HepG2 (cell line): ENCODE results near the gene TMX2. TPM values are rescaled to one million over a fixed set of nuclear protein-coding genes. Genes with fewer than 3 reads are reported as not detected.

ENCODE experiments used
- ATAC-seq: fragments of 200-7000 bp; cut with Tn5 transposase; 3 replicates; pipeline ENCODE4 v1.9.1; 2020; ENCODE audit warnings: mild to moderate bottlenecking, moderate library complexity
- BruUV-seq: library from RNA; stranded (reverse); fragments of 400-500 nt; replicated peaks from 2 replicates; lab custom pipeline; 2021; lab: Mats Ljungman, UMichigan
- CTCF ChIA-PET: fragments of 300-600 bp; formaldehyde crosslinking; extraction: SDS; loops from one replicate; lab custom pipeline; 2021; ENCODE audit warnings: low total read pairs, inconsistent platforms, low intra/inter-chr PET ratio; lab: Yijun Ruan, JAX
- POLR2A ChIA-PET: fragments of 350-600 bp; sonication (Branson Sonifier 250); formaldehyde crosslinking; loops from one replicate; lab custom pipeline; 2020; ENCODE audit warnings: antibody characterized with exemption, inconsistent platforms; lab: Yijun Ruan, JAX
- DNase-seq: peaks from one replicate; pipeline ENCODE4 v3.0.0-alpha.2; 2015; ENCODE audit warnings: low spot score
- FAIRE-seq: peaks from 3 replicates; lab custom pipeline; 2011; peaks lifted over from hg19 to GRCh38; lab: Jason Lieb, UNC
- H2AFZ ChIP-seq: one replicate; pipeline ENCODE4 v1.6.1; 2011; ENCODE audit warnings: low read length, inconsistent platforms
- H3K27ac ChIP-seq: fragments of 300-600 bp; 3 replicates; pipeline ENCODE4 v1.8.0; 2011; ENCODE audit warnings: mixed run types, mild to moderate bottlenecking, mixed read lengths, low read length, inconsistent platforms; ENCODE audit not compliant: insufficient read depth; ENCODE audit errors: extremely low read length
- H3K27me3 ChIP-seq, 2 experiments: fragments of 200-600 bp in 1 of 2; 2 replicates in 1 of 2; 3 replicates in 1 of 2; pipeline versions ENCODE4 v1.6.0 to v1.8.0; 2011; ENCODE audit warnings: low read length in 2 of 2, mild to moderate bottlenecking in 2 of 2, moderate library complexity in 2 of 2, inconsistent platforms in 1 of 2; ENCODE audit not compliant: insufficient read depth in 2 of 2, control insufficient read depth in 1 of 2
- H3K36me3 ChIP-seq, 2 experiments: fragments of 200-600 bp in 1 of 2; replicated peaks in 1 of 2; 2 replicates in 1 of 2; 3 replicates in 1 of 2; pipeline versions ENCODE4 v1.5.1 to v1.8.0; 2011; ENCODE audit warnings: low read length in 2 of 2, inconsistent platforms in 1 of 2; ENCODE audit not compliant: insufficient read depth in 2 of 2, control insufficient read depth in 1 of 2
- H3K4me1 ChIP-seq: 2 replicates; pipeline ENCODE4 v1.5.1; 2012; ENCODE audit warnings: low read length, inconsistent platforms; ENCODE audit not compliant: insufficient read depth
- H3K4me2 ChIP-seq: 2 replicates; pipeline ENCODE4 v1.6.0; 2011; ENCODE audit warnings: low read depth, low read length, inconsistent platforms
- H3K4me3 ChIP-seq, 3 experiments: fragments of 200-600 bp in 1 of 3; sonication (generic), shearing (Covaris generic) in 1 of 3; replicated peaks in 1 of 3; 2 replicates each; pipeline ENCODE4 v1.5.1; 2011 to 2016; ENCODE audit warnings: low read length in 3 of 3, inconsistent platforms in 2 of 3, low read depth in 2 of 3, mild to moderate bottlenecking in 2 of 3, control low read depth in 1 of 3, mixed read lengths in 1 of 3; ENCODE audit not compliant: insufficient read depth in 1 of 3
- H3K79me2 ChIP-seq: one replicate; pipeline ENCODE4 v1.6.1; 2011; ENCODE audit warnings: low read length, inconsistent platforms; ENCODE audit not compliant: insufficient read depth
- H3K9ac ChIP-seq: 2 replicates; pipeline ENCODE4 v1.6.0; 2011; ENCODE audit warnings: mild to moderate bottlenecking, low read depth, low read length, inconsistent platforms; ENCODE audit not compliant: insufficient read depth
- H3K9me3 ChIP-seq: 2 replicates; pipeline ENCODE4 v1.5.1; 2012; ENCODE audit warnings: mild to moderate bottlenecking, low read length
- H4K20me1 ChIP-seq: 2 replicates; pipeline ENCODE4 v1.6.0; 2011; ENCODE audit warnings: inconsistent platforms, mild to moderate bottlenecking, low read length, moderate library complexity; ENCODE audit not compliant: insufficient read depth
- AHR ChIP-seq: IDR thresholded peaks from 2 replicates; pipeline ENCODE4 v1.6.1; 2018; ENCODE audit warnings: missing genetic modification reagents, missing compliant biosample characterization
- CEBPB ChIP-seq: IDR thresholded peaks from 2 replicates; pipeline ENCODE4 v1.6.1; 2011; ENCODE audit warnings: low read depth, low read length, improper control_type of control experiment, borderline replicate concordance
- DRAP1 ChIP-seq: IDR thresholded peaks from 2 replicates; pipeline ENCODE4 v1.6.1; 2016; ENCODE audit warnings: missing genetic modification reagents, missing compliant biosample characterization
- ERF ChIP-seq: IDR thresholded peaks from 2 replicates; pipeline ENCODE4 v1.6.1; 2018; ENCODE audit warnings: missing biosample characterization, missing genetic modification reagents
- HNRNPLL ChIP-seq: fragments of 200-400 bp; formaldehyde crosslinking; IDR thresholded peaks from 2 replicates; pipeline ENCODE4 v1.6.1; 2017; ENCODE audit warnings: mild to moderate bottlenecking, low read depth, low read length; ENCODE audit not compliant: poor library complexity, severe bottlenecking
- IKZF5 ChIP-seq: IDR thresholded peaks from 2 replicates; pipeline ENCODE4 v1.6.1; 2018; ENCODE audit warnings: missing genetic modification reagents, mild to moderate bottlenecking, missing compliant biosample characterization
- KLF11 ChIP-seq: IDR thresholded peaks from 2 replicates; pipeline ENCODE4 v1.6.1; 2016; ENCODE audit warnings: missing compliant biosample characterization
- SOX6 ChIP-seq, 2 experiments: fragments of 450-650 bp in 1 of 2; sonication (generic) in 1 of 2; formaldehyde crosslinking in 1 of 2; IDR thresholded peaks; 2 replicates each; pipeline versions ENCODE4 v1.4.0 to v1.6.1; 2017 to 2020; ENCODE audit warnings: antibody characterized with exemption in 1 of 2, mild to moderate bottlenecking in 1 of 2, missing genetic modification reagents in 1 of 2
- ZNF441 ChIP-seq: sonication (generic); formaldehyde crosslinking; IDR thresholded peaks from 2 replicates; pipeline ENCODE4 v1.7.0; 2021; ENCODE audit warnings: missing genetic modification reagents, borderline replicate concordance
- ZNF512B ChIP-seq: sonication (generic); formaldehyde crosslinking; IDR thresholded peaks from 2 replicates; pipeline ENCODE4 v1.5.1; 2020; ENCODE audit warnings: missing genetic modification reagents, mild to moderate bottlenecking, borderline replicate concordance
- WGBS: methylation state at CpG from one replicate; pipeline ENCODE4 v1.1.6; 2017; ENCODE audit warnings: low lambda C conversion rate; 5-methylcytosine and 5-hydroxymethylcytosine counted together
- in situ Hi-C: cut with HindIII; loops from 2 replicates; pipeline ENCODE4 v1.10.0; 2017; ENCODE audit warnings: low pct_unique_long_range_greater_than_20kb; ENCODE audit not compliant: extremely low pct_ligation_motif_present
- intact Hi-C: fragments of 100-400 bp; cut with micrococcal nuclease; formaldehyde crosslinking; loops from one replicate; pipeline ENCODE4 v1.10.0; 2022; ENCODE audit not compliant: unreplicated experiment
- polyA plus RNA-seq, 8 experiments: library from polyadenylated mRNA; depleted of rRNA in 3 of 8; stranded (reverse) in 7 of 8; unstranded in 1 of 8; fragments of >200 nt; fragmentation: Illumina TruSeq in 4 of 8; extraction: Trizol in 4 of 8; gene quantifications; 2 replicates each; pipeline versions ENCODE4 v1.2.1 to v1.2.3, GENCODE V29; 2011 to 2016; ENCODE audit warnings: low read depth in 4 of 8, missing spikeins in 1 of 8, mixed read lengths in 1 of 8; ENCODE audit not compliant: insufficient read depth in 1 of 8
- total RNA-seq, 5 experiments: library from RNA; depleted of rRNA; stranded (reverse); fragments of >200 nt; fragmentation: Illumina TruSeq; extraction: Trizol; gene quantifications; 2 replicates each; pipeline ENCODE4 v1.2.3, GENCODE V29; 2016; ENCODE audit warnings: low read depth in 1 of 5

Gene TMX2
- total and polyA plus RNA-seq, 2 of the 13 experiments (the other 11 are each of a cell fraction or from before 2014, with no cell fraction given), result 84.5 to 129 TPM

- no TSS peak for BruUV-seq
- H3K27ac ChIP-seq, result no peak overlapping the region
- no peak overlapping the region for H3K9ac ChIP-seq
- FAIRE-seq, result no peak
- peaks cover 36% of the 10 kb centered on the region for H3K4me1 ChIP-seq
- no peak overlapping the region for H3K4me2 ChIP-seq
- CTCF ChIA-PET, result no interaction called here
- peak; percentile 59; the same call in 1 of the 2 replicates for TF ChIP-seq CEBPB
- no peak for TF ChIP-seq ZNF441 (CRISPR knock-in tag)
- TF ChIP-seq, all 625 proteins: peak for 1
- intact Hi-C loops (no loop called here), in situ Hi-C loops (no loop called here)
- 95% methylated on average over 5 of the region's 5 CpGs for WGBS
- DNase-seq, result no peak
- no peak overlapping the region for H3K4me3 ChIP-seq
- no peak overlapping the region for H2AFZ ChIP-seq
- H3K36me3 ChIP-seq, result peaks cover 0 to 2% of the 10 kb centered on the region in 2 experiments; a peak in 2 of 5 replicates
- no peak for ATAC-seq
- no peaks in the 10 kb centered on the region for H3K9me3 ChIP-seq
- H3K27me3 ChIP-seq, result no peaks in the 10 kb centered on the region; a peak in 1 of 5 replicates
- no peaks in the 10 kb centered on the region for H4K20me1 ChIP-seq
- peaks cover 34% of the 10 kb centered on the region for H3K79me2 ChIP-seq
- POLR2A ChIA-PET, result interaction anchor here (0.7 kb wide), 1 partner anchor 83 kb away, joined by 3 read pairs; no protein-coding TSS in a partner anchor
Measured at GRCh38 chr11:57709802-57710367, 2.5 kb upstream of the TMX2 start.

- H3K4me3 ChIP-seq, result peak within 1 kb of the TSS; percentile 92 to 98 (median 92)
- DNase-seq, result peak; percentile 93
- H3K27me3 ChIP-seq, result no peaks in the 10 kb centered on the region; a peak in 1 of 5 replicates
- H3K79me2 ChIP-seq, result peaks cover 38% of the 10 kb centered on the region
- peak within 1 kb of the TSS; percentile 91 for H3K9ac ChIP-seq
- intact Hi-C loops (loop anchor here (1.0 to 2.0 kb wide), 3 partner anchors 44 to 89 kb away; no protein-coding TSS in a partner anchor), in situ Hi-C loops (no loop called here)
- peak; percentile 85 for ATAC-seq
- WGBS, result 2% methylated on average over 32 of the region's 51 CpGs
- peak within 1 kb of the TSS; percentile 94 for H3K4me2 ChIP-seq
- H3K27ac ChIP-seq, result peak within 1 kb of the TSS; percentile 82
- CTCF ChIA-PET, result no interaction called here
- H3K9me3 ChIP-seq, result no peaks in the 10 kb centered on the region
- peaks cover 29% of the 10 kb centered on the region for H3K4me1 ChIP-seq
- peak; percentile 90 for FAIRE-seq
- no peaks in the 10 kb centered on the region for H4K20me1 ChIP-seq
- no peaks in the 10 kb centered on the region; a peak in 1 of 5 replicates for H3K36me3 ChIP-seq
- H2AFZ ChIP-seq, result no peak within 1 kb of the TSS
- BruUV-seq, result TSS peak; percentile 83
- POLR2A ChIA-PET, result interaction anchor here (0.6 to 1.9 kb wide), 17 partner anchors 9 to 346 kb away, joined by 3 to 14 read pairs (median 3); partner anchors contain the start of genes CTNND1, SELENOH and ZDHHC5
- TF ChIP-seq DRAP1 (CRISPR knock-in tag) (peak; percentile 17; the same call in 1 of the 2 replicates), KLF11 (no peak), AHR (CRISPR knock-in tag) (no peak), ERF (CRISPR knock-in tag) (no peak), HNRNPLL (peak; percentile 56), ZNF512B (CRISPR knock-in tag) (no peak), SOX6 (IDR thresholded peaks at IDR 0.05) (no peak), SOX6 (CRISPR knock-in tag; IDR thresholded peaks at IDR 0.05) (peak; percentile 46), IKZF5 (0 out of 2 replicates have a peak, but pooled peaks have one; percentile 56)
Measured at GRCh38 chr11:57711414-57712255, 758 bp upstream of the TMX2 start, which contains the start of gene MED19. MED19 (minus strand) TSS chr11:57712215; CDS start chr11:57712179, 36 bp downstream.
